Vagina (tissue), 1 donor: Measurements from ENCODE around the gene DDX4. TPM values are rescaled to one million over a fixed set of nuclear protein-coding genes. Genes with fewer than 3 reads are reported as not detected.

ENCODE experiments used
- small RNA-seq: library from RNA; depleted of rRNA; stranded (forward); fragments of <200 nt; gene quantifications from one replicate; pipeline ENCODE3, GENCODE V24; 2016
- total RNA-seq: library from RNA; depleted of rRNA; stranded (reverse); fragments of >200 nt; gene quantifications from one replicate; pipeline ENCODE4 v1.2.3, GENCODE V29; 2016

The DDX4 gene
- total RNA-seq, 1 donor from 2014 or later, result not detected

Small RNAs within 50 kb of the gene (small RNA-seq; reads per million reads assigned to genes)
- gene AC016632.1 (not detected), gene RNA5SP183 (not detected)

Other genes starting within 250 kb of the DDX4 start
- 283 TPM for gene PLPP1, start 203.1 kb upstream of the DDX4 start, total RNA-seq
- 23.3 TPM for gene SLC38A9, start 25.7 kb upstream of the DDX4 start, total RNA-seq
- gene IL31RA, start 113.3 kb downstream of the DDX4 start, total RNA-seq, result not detected